IMR-90 (cell line): ENCODE measurements around the gene CYP19A1.
A peak's percentile ranks its signal among the peaks of the same experiment; 100 is the strongest.

Experiments
- BHLHE40 ChIP-seq: fragments of 150-350 bp; IDR thresholded peaks from 2 replicates; pipeline ENCODE4 v1.6.1; 2016; ENCODE audit warnings: mild to moderate bottlenecking, low read depth, low read length
- CEBPB ChIP-seq: IDR thresholded peaks from 2 replicates; pipeline ENCODE4 v1.6.1; 2012; ENCODE audit warnings: low read depth, low read length, improper control_type of control experiment
- CHD1 ChIP-seq: IDR thresholded peaks from 2 replicates; pipeline ENCODE4 v1.6.1; 2012; ENCODE audit warnings: low read depth, low read length, improper control_type of control experiment
- MAFK ChIP-seq: IDR thresholded peaks from 2 replicates; pipeline ENCODE4 v1.6.1; 2012; ENCODE audit warnings: low read depth, low read length, improper control_type of control experiment
- NFE2L2 ChIP-seq: fragments of 150-350 bp; IDR thresholded peaks from 2 replicates; pipeline ENCODE4 v1.6.1; 2016; ENCODE audit warnings: low read depth, mild to moderate bottlenecking, low read length
- POLR2A ChIP-seq: IDR thresholded peaks from 2 replicates; pipeline ENCODE4 v1.6.1; 2012; ENCODE audit warnings: mild to moderate bottlenecking, low read depth, low read length
- RAD21 ChIP-seq: IDR thresholded peaks from 2 replicates; pipeline ENCODE4 v1.6.1; 2012; ENCODE audit warnings: low read length, improper control_type of control experiment
- SMC3 ChIP-seq: fragments of 150-350 bp; IDR thresholded peaks from 2 replicates; pipeline ENCODE4 v1.6.1; 2016; ENCODE audit warnings: low read depth, mild to moderate bottlenecking, antibody characterized with exemption, low read length, moderate library complexity
- TF ChIP-seq, protein P1 (sequence below): conservative IDR thresholded peaks from 2 replicates; pipeline ENCODE4 v1.5.1; 2012; ENCODE audit warnings: mild to moderate bottlenecking, low read depth, low read length, improper control_type of control experiment
- TF ChIP-seq, protein P2 (sequence below): fragments of 150-350 bp; IDR thresholded peaks from 2 replicates; pipeline ENCODE4 v1.6.1; 2017; ENCODE audit warnings: mild to moderate bottlenecking, antibody characterized with exemption, low read length, low read depth
- TF ChIP-seq, protein P3 (sequence below): fragments of 150-350 bp; IDR thresholded peaks from 2 replicates; pipeline ENCODE4 v1.6.1; 2016; ENCODE audit warnings: low read depth, mild to moderate bottlenecking, low read length, moderate library complexity, borderline replicate concordance

DNA sequence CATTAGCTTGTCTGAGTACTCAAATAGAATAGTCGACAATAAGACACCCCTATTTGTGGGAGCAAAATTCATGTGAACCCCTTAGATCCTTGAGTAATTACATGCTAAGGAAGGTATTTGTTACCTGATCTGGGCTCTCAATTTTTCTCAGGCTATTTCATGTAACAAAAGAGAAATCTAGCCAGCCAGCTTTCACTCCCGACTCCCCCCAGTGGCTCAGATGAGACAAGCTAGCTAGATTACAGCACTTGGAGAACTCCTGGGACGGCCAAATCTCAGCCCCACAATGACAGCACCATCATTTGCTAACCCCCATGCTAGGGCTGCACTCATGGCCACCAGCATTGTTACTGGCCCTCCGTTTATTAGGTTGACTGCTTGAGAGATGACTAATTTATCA is 44.4 kb upstream of the CYP19A1 start:
- TF ChIP-seq POLR2A = no peak
- TF ChIP-seq, protein P1, sequence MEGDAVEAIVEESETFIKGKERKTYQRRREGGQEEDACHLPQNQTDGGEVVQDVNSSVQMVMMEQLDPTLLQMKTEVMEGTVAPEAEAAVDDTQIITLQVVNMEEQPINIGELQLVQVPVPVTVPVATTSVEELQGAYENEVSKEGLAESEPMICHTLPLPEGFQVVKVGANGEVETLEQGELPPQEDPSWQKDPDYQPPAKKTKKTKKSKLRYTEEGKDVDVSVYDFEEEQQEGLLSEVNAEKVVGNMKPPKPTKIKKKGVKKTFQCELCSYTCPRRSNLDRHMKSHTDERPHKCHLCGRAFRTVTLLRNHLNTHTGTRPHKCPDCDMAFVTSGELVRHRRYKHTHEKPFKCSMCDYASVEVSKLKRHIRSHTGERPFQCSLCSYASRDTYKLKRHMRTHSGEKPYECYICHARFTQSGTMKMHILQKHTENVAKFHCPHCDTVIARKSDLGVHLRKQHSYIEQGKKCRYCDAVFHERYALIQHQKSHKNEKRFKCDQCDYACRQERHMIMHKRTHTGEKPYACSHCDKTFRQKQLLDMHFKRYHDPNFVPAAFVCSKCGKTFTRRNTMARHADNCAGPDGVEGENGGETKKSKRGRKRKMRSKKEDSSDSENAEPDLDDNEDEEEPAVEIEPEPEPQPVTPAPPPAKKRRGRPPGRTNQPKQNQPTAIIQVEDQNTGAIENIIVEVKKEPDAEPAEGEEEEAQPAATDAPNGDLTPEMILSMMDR = peak; percentile 62
- TF ChIP-seq MAFK = no peak
- no peak for TF ChIP-seq NFE2L2
- TF ChIP-seq RAD21 = peak; percentile 51
- TF ChIP-seq, protein P2, sequence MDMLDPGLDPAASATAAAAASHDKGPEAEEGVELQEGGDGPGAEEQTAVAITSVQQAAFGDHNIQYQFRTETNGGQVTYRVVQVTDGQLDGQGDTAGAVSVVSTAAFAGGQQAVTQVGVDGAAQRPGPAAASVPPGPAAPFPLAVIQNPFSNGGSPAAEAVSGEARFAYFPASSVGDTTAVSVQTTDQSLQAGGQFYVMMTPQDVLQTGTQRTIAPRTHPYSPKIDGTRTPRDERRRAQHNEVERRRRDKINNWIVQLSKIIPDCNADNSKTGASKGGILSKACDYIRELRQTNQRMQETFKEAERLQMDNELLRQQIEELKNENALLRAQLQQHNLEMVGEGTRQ = no peak
- TF ChIP-seq, protein P3, sequence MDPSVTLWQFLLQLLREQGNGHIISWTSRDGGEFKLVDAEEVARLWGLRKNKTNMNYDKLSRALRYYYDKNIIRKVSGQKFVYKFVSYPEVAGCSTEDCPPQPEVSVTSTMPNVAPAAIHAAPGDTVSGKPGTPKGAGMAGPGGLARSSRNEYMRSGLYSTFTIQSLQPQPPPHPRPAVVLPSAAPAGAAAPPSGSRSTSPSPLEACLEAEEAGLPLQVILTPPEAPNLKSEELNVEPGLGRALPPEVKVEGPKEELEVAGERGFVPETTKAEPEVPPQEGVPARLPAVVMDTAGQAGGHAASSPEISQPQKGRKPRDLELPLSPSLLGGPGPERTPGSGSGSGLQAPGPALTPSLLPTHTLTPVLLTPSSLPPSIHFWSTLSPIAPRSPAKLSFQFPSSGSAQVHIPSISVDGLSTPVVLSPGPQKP = no peak
- no peak for TF ChIP-seq CEBPB
- TF ChIP-seq SMC3 = peak; percentile 48
- no peak for TF ChIP-seq BHLHE40
- TF ChIP-seq CHD1 = no peak
